CD4-positive, alpha-beta T cell (primary cell): Measurements from ENCODE around the gene INSIG1. TPM values are rescaled to one million over a fixed set of nuclear protein-coding genes. Genes with fewer than 3 reads are reported as not detected.

Source experiments
- ATAC-seq: fragments of 200-7000 bp; cut with Tn5 transposase; one replicate; pipeline ENCODE4 v1.10.0; 2022; ENCODE audit warnings: mild to moderate bottlenecking; ENCODE audit not compliant: poor library complexity
- CTCF ChIA-PET: fragments of 350-600 bp; sonication (Branson Sonifier 250); formaldehyde crosslinking; loops from one replicate; lab custom pipeline; 2021; ENCODE audit warnings: antibody characterized with exemption, inconsistent platforms; lab: Charles Lee
- POLR2A ChIA-PET: fragments of 350-600 bp; sonication (Branson Sonifier 250); formaldehyde crosslinking; loops from one replicate; lab custom pipeline; 2021; ENCODE audit warnings: antibody characterized with exemption, inconsistent platforms; lab: Charles Lee
- DNase-seq, 14 experiments: peaks; one replicate each; pipeline ENCODE4 v3.0.0-alpha.2; 2013 to 2020; ENCODE audit warnings: mixed read lengths in 2 of 14
- H3K27ac ChIP-seq, 2 donors: one replicate each; pipeline versions ENCODE4 v1.5.1 to v1.7.0; 2013; ENCODE audit warnings: low read length in 2 of 2, low read depth in 1 of 2, mild to moderate bottlenecking in 1 of 2
- H3K27me3 ChIP-seq, 2 experiments: 1 replicate in 1 of 2; 2 replicates in 1 of 2; pipeline versions ENCODE4 v1.6.1 to v1.7.0; 2013; ENCODE audit warnings: low read length in 2 of 2, control low read depth in 1 of 2, mild to moderate bottlenecking in 1 of 2, moderate library complexity in 1 of 2; ENCODE audit not compliant: insufficient read depth in 2 of 2, control insufficient read depth in 1 of 2
- H3K36me3 ChIP-seq: one replicate; pipeline ENCODE4 v1.6.1; 2013; ENCODE audit warnings: low read length, control low read depth; ENCODE audit not compliant: insufficient read depth
- H3K4me1 ChIP-seq: one replicate; pipeline ENCODE4 v1.6.1; 2013; ENCODE audit warnings: low read length, control low read depth; ENCODE audit not compliant: insufficient read depth
- H3K4me3 ChIP-seq: one replicate; pipeline ENCODE4 v1.5.1; 2013; ENCODE audit warnings: mild to moderate bottlenecking, low read length, moderate library complexity
- H3K9me3 ChIP-seq, 2 experiments: 1 replicate in 1 of 2; 2 replicates in 1 of 2; pipeline versions ENCODE4 v1.6.1 to v1.7.0; 2013; ENCODE audit warnings: low read length in 2 of 2, mild to moderate bottlenecking in 2 of 2, control low read depth in 1 of 2, moderate library complexity in 1 of 2; ENCODE audit not compliant: control insufficient read depth in 1 of 2, insufficient read depth in 1 of 2
- H3K27ac Mint-ChIP-seq: one replicate; pipeline ENCODE4 v1.8.0; 2020; ENCODE audit warnings: mixed read lengths
- H3K27me3 Mint-ChIP-seq: one replicate; pipeline ENCODE4 v1.8.0; 2021; ENCODE audit warnings: mixed read lengths
- H3K36me3 Mint-ChIP-seq: one replicate; pipeline ENCODE4 v1.8.0; 2021; ENCODE audit warnings: low read depth, mixed read lengths
- H3K4me1 Mint-ChIP-seq: one replicate; pipeline ENCODE4 v1.8.0; 2021; ENCODE audit warnings: low read depth, mixed read lengths
- H3K4me3 Mint-ChIP-seq: one replicate; pipeline ENCODE4 v1.8.0; 2020; ENCODE audit warnings: mild to moderate bottlenecking, mixed read lengths
- H3K9me3 Mint-ChIP-seq: one replicate; pipeline ENCODE4 v1.8.0; 2020; ENCODE audit warnings: mixed read lengths
- intact Hi-C, 2 experiments: fragments of 100-400 bp; cut with DNase I in 1 of 2; cut with micrococcal nuclease in 1 of 2; formaldehyde crosslinking; loops; one replicate each; pipeline versions ENCODE4 v1.15.1 to v1.9.0; 2023 to 2025; cut with DNase I, micrococcal nuclease
- total RNA-seq, 174 experiments: library from RNA in 2 of 174; stranded (reverse) in 2 of 174; gene quantifications; one replicate each; pipeline ENCODE4 v1.2.3 and lab custom pipeline; 2021 to 2026
- TF ChIP-seq, protein P1 (sequence below): fragments of 200-600 bp; IDR thresholded peaks from one replicate; pipeline ENCODE4 v1.8.0; 2022; ENCODE audit warnings: antibody characterized with exemption, mild to moderate bottlenecking

INSIG1 gene
- total RNA-seq, 2 experiments from 2014 or later = 58.1 to 60.9 TPM

DNA sequence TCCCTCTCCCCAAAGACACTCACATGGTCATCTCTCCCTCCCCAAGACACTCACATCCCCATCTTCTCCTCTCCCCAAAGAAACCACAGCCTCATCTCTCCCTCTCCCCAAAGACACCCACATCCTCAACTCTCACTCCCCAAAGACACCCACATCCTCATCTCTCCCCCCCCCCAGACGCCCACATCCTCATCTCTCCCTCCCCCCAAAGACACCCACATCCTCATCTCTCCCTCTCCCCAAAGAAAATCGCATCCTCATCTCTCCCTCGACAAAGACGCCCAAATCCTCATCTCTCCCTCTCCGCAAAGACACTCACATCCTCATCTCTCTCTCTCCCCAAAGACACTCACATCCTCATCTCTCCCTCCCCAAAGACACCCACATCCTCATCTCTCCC, 31.5 kb downstream of the INSIG1 start:
- no peaks in the 10 kb centered on the region for H3K4me1 Mint-ChIP-seq
- ATAC-seq (no peak), DNase-seq (no peak)
- Histone ChIP-seq H3K9me3 (peaks cover 8 to 18% of the 10 kb centered on the region in 2 experiments), H3K4me1 (peaks cover 6% of the 10 kb centered on the region), H3K27ac (no peak overlapping the region), H3K27me3 (no peaks in the 10 kb centered on the region), H3K36me3 (no peaks in the 10 kb centered on the region), H3K4me3 (no peak overlapping the region)
- TF ChIP-seq, protein P1, sequence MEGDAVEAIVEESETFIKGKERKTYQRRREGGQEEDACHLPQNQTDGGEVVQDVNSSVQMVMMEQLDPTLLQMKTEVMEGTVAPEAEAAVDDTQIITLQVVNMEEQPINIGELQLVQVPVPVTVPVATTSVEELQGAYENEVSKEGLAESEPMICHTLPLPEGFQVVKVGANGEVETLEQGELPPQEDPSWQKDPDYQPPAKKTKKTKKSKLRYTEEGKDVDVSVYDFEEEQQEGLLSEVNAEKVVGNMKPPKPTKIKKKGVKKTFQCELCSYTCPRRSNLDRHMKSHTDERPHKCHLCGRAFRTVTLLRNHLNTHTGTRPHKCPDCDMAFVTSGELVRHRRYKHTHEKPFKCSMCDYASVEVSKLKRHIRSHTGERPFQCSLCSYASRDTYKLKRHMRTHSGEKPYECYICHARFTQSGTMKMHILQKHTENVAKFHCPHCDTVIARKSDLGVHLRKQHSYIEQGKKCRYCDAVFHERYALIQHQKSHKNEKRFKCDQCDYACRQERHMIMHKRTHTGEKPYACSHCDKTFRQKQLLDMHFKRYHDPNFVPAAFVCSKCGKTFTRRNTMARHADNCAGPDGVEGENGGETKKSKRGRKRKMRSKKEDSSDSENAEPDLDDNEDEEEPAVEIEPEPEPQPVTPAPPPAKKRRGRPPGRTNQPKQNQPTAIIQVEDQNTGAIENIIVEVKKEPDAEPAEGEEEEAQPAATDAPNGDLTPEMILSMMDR = no peak
- no peaks in the 10 kb centered on the region for H3K36me3 Mint-ChIP-seq
- H3K9me3 Mint-ChIP-seq = no peaks in the 10 kb centered on the region
- H3K4me3 Mint-ChIP-seq = no peak overlapping the region
- POLR2A ChIA-PET = no interaction called here
- peaks cover 2% of the 10 kb centered on the region for H3K27me3 Mint-ChIP-seq
- H3K27ac Mint-ChIP-seq = no peak overlapping the region
- CTCF ChIA-PET = no interaction called here
- intact Hi-C loops = no loop called here

DNA sequence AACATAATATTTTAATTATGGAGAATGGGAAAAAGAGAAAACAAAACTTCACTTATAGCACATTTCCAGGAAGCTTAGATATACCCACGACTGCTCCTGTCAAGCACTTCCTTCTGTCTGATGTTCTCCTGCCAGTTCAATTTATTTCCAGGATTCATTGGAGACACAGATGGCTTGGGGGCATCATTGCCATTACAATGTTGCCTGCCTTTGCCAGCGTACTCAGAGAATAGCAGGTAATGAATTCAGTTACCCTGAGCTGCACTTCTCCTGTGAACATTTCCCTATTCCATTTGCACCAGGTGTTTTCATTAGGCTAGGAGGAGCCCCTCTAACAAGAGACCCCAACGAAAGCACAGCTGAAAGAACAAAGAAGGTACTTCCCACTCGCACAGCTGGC, 33.7 kb downstream of the INSIG1 start:
- Mint-ChIP-seq H3K27ac (no peak overlapping the region), H3K27me3 (no peaks in the 10 kb centered on the region), H3K4me3 (no peak overlapping the region), H3K36me3 (no peaks in the 10 kb centered on the region), H3K9me3 (no peaks in the 10 kb centered on the region), H3K4me1 (no peaks in the 10 kb centered on the region)
- Histone ChIP-seq H3K27me3 (peaks cover 0 to 5% of the 10 kb centered on the region in 2 experiments), H3K27ac (no peak overlapping the region), H3K36me3 (no peaks in the 10 kb centered on the region), H3K4me1 (peaks cover 6% of the 10 kb centered on the region), H3K9me3 (peaks cover 8 to 18% of the 10 kb centered on the region in 2 experiments), H3K4me3 (no peak overlapping the region)
- POLR2A ChIA-PET = interaction anchor here (1.3 kb wide), 1 partner anchor 34 kb away, joined by 5 read pairs; the partner anchor contains the start of gene INSIG1
- ATAC-seq (no peak), DNase-seq (no peak)
- CTCF ChIA-PET = no interaction called here
- intact Hi-C loops = no loop called here
- TF ChIP-seq, protein P1 = no peak

GRCh38 chr7:155333346-155334234, 35.9 kb downstream of the INSIG1 start:
- POLR2A ChIA-PET = no interaction called here
- Mint-ChIP-seq H3K9me3 (no peaks in the 10 kb centered on the region), H3K27ac (no peak overlapping the region), H3K4me3 (no peak overlapping the region), H3K27me3 (peaks cover under 1% of the 10 kb centered on the region), H3K36me3 (no peaks in the 10 kb centered on the region), H3K4me1 (peaks cover 6% of the 10 kb centered on the region)
- peaks cover 0 to 9% of the 10 kb centered on the region in 2 experiments for H3K27me3 ChIP-seq
- H3K4me1 ChIP-seq = peaks cover 8% of the 10 kb centered on the region
- no peak overlapping the region for H3K4me3 ChIP-seq
- H3K36me3 ChIP-seq = no peaks in the 10 kb centered on the region
- peaks cover 2 to 6% of the 10 kb centered on the region in 2 experiments for H3K9me3 ChIP-seq
- H3K27ac ChIP-seq = no peak overlapping the region
- ATAC-seq (no peak), DNase-seq (no peak)
- TF ChIP-seq, protein P1 = no peak
- intact Hi-C loops = no loop called here
- CTCF ChIA-PET = no interaction called here
